HG03196 (cell line): ENCODE measurements around the gene PTCD2.
"Not testable (repeated sequence)": the region's sequence is repeated elsewhere in the genome, so short reads cannot be mapped to it uniquely, and the experiment has no call there.

Experiments
- ATAC-seq: cut with Tn5 transposase; IDR thresholded peaks from one replicate; pipeline ENCODE4 v1.9.1; 2021; ENCODE audit not compliant: unreplicated experiment

PTCD2 gene

DNA sequence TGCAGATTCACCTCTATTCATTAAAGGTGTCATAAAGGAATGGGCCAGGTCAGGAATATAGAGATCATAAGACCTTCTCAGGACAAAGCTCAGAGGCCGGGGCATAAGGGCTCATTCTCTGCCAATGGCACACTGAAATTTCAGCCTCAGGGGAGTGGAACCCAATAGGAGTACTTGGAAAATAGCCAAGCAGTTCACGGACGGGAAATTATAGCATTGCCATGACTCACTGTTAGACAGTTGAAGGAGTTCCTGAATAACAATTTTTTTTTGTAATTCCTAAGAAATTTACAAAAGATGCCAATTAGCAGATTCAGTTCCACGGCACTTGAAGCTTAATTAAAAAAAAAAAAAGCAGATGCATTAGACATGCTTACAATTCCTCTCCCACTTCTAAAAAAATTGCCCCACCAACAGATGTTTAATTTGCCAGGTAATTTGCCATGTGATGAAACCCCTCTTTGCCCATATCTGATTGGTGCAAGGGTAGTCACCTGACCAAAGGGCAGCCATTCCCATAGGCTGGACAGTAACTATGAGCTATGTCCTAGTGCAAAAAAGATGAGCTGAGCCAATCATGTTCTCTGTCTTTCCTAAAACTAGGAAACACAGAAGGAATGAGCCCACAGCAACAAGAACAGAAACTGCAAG is 58.6 kb downstream of the PTCD2 start:
- ATAC-seq = no peak

DNA sequence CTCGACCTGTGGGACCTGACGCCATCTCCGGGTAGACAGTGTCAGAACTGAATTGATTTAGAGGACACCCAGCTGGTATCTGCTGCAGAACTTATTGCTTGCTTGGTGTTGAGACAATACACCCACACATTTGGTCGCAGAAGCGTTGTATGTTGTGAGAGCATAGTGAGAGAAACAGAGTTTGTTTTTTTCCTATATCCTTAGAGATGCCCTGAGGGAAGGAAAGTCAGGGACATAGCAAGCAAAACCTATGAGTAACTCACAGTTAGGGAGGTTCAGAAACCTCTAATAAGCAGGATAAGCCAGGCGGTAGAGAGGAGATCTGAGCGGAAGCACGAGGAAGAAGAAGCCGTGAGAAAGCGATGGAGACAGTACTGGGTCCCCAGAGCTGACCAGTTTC is 59.8 kb downstream of the PTCD2 start:
- no peak for ATAC-seq

DNA sequence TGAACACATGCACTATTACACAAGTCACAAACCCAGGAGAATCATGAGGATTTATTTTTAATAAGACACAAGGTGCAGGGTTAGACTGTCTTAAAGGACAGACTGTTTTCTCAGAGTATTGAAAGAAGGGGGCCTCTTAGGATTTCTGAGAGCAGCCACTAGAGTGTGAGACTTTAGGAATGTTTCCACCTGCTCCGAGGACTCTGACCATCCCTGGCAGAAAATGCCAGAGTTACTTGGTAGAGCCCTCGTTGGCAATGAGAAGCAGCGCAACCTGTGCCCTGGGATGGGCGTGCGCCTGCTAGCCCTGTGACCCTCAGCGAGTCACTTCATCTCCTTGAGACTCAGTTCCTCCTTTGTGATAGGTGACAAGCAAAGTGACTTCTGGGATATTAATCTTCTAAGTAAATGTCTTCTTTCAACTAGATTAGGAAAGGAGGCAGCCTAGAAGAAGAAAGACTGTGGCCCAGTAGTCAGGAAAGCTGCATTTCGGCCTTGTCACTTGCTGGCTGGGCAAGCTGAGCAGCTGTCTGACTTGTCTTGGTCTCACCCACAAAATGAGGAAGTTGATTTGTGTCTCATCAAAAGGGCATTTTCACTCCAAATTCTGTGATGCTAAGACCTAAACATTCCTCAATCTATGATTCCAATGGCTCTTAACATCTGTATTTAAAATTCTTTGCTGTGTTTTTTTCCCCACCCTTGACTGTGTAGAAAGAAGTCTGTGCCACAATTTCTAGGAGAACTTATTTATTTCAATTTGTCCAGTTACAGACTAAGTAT is 60.5 kb downstream of the PTCD2 start:
- no peak for ATAC-seq

DNA sequence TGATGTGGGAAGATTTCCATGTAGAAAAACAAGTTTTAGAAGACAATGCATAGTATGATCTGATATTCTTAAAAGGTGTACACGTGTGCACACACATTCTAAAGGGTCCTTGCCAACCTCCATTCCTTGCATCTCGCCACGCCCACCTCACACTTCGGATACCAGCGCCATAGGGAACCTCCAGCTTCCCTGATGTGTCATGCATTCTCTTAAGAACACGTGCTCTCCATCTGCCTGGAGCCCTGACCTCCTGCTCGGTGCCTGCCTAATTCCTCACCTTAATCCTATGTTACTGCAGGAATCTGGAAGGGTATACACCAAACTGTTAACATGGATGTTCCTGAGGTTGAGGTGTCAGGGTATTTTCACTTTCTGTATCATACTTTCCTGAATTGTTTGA is 63.1 kb downstream of the PTCD2 start:
- ATAC-seq = no peak

DNA sequence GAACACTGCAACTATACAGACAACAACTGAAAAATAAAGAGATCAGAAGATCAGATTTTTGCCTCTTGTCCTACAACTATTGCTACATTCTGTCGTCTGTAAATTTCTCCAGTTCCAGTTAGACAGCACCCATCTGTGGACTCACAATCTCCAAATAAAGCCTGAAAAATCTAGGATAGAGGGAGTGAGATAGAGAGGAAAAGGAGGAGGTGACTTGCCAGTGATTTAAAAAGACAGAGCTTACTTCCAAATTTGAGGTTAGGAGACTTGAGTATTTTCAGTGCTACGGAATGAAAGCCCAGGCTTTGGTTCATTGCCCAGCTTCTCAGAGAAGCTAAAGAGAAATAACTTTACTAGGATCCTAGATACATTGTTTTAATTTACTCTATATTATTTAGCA is 63.6 kb downstream of the PTCD2 start:
- ATAC-seq = no peak

DNA sequence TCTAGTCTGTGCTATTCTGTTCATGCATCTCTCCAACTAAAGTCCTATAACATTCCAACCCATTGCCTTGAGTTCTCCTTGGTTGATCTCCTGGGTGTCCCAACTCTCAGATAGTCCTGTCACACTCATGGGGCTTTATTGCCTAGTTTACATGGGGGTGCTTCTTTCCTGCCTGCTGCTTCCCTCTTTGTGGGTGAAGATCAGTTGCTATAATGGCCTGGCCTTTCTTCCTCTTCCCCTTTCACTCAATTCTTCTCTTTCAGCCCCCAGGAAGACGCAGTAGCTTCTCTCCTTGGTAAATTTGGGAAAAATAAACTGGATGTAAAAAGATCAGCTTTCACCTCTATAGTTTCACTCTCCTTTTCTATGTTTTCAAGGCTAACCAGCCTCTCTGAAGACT is 66.5 kb downstream of the PTCD2 start:
- ATAC-seq = no peak

DNA sequence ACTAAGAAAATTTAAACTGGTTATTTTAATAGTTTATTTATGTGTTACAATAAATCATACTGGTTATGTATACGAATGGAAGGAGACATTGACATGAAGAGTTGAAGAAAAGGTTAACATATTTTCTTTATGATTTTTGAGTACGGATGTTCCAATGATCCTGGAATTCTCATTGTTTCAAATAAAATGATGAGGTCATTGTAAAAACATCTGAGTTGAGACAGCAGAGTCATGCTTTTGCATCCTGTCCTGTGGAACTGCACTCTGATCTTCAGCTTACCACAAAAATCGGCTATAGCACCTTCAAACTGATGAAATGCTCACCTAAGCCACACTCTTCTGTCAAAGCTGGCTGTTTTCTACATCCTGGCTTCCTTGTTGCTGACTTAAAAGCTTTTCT is 67.8 kb downstream of the PTCD2 start:
- no peak for ATAC-seq

DNA sequence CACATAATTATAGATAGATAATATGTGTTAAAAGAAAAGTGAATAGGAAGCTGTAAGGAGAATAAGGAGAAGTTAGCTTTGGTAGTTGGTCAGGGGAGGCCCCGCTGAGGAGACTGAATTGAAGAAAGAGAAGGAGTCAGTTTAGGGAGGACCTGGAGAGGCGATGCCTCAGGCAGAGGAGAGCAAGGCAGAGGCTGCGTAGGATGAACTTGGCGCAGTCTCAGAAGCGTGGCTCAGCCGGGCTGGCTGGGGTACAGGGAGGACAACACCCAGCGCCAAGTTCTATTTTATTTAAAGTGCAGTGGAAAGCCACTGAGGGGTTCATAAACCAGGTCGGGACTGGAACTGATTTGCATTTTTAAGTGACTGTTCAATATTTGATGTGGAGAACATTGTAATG is 68.5 kb downstream of the PTCD2 start:
- ATAC-seq = no peak

DNA sequence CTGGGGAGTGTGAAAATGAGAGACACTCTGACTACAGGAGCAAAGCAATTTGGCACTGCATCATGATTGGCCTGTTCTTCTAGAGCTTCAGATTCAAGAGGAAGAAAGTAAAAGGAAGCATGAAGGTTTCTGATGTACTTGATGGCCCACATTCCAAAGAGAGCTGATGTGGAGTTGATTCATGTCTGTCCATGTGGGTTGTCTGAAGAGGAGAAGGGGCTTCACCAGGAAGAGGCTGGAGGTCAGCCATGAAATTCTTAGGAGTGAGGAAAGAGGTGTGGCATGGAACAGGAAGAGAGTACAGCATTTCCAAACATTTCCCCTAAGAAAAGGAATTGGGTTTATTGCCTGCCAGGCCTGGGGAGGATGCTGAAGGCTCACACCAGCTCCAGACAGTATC is 70.7 kb downstream of the PTCD2 start:
- ATAC-seq = no peak

DNA sequence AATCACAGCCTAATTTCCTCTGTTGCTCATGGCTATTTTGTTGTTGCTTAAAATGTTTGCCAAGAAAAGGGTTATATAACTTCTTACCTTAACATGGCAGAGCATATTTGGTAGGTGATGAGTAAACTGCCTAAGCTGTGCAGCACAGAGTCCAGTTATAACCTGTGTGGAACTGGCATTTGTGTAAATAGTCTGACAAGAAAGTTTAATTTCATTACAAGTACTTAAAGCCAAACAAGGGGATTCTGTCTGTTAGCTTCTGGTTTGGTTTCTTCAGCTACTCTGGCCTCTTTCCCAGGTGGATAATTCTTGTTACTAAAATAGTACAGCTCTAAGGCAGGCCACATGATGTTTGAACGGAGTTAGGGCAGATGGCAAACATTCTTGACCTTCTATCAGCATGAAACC is 72.2 kb downstream of the PTCD2 start:
- no peak for ATAC-seq

DNA sequence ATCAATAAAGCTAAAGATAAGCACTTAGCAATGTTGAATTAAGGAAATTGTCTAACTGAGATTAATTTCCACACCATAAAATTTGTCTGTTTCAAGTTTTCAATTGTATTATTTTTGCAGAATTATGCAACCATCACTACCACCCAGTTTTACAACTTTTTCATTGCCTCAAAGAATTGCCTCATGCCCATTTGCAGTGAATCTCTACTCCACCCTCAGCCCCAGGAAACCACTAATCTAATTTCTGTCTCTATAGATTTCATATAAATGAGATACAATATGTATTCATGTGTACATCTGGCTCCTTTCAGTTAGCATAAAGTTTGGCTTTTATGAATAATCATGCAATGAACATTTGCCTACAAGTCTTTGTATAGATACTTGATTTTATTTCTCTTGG is 72.9 kb downstream of the PTCD2 start:
- ATAC-seq = no peak

DNA sequence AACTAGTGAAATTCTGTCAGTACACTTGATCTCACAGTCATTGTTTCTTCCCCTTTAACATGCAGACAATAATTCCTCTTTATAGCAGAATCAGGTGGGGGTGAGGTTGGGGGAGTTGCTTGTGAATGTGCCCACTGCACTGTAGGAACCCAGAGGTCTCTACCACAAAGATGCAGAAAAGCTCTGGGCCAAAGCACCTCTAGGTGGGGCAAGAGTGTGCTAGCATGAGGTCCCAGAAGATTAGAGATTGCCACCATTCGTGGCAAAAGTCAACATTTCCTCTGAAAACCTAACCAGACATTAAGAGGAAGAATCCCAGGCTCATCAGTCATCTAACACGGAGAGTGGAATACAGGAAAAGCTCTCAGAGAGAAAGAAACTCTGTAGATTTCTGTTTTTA is 74.5 kb downstream of the PTCD2 start:
- no peak for ATAC-seq

DNA sequence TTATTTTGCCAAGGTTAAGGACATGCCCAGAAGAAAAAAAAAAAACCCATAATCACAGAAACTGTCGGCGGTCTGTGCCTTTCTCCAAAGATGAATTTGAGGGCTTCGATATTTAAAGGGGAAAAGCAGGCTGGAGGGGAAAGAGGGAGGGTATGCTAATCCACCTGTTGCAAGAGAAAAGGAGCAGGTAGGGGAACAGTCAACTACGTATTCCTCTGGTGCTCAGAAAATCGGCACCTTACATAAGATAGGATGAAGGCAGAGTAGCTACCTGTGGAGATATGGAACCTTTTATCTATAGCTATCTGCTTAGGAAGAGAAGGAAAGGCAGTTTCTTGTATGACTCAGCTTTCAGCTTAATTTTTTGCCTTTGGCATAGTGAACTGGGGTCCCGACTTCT is 77.7 kb downstream of the PTCD2 start:
- ATAC-seq = no peak

DNA sequence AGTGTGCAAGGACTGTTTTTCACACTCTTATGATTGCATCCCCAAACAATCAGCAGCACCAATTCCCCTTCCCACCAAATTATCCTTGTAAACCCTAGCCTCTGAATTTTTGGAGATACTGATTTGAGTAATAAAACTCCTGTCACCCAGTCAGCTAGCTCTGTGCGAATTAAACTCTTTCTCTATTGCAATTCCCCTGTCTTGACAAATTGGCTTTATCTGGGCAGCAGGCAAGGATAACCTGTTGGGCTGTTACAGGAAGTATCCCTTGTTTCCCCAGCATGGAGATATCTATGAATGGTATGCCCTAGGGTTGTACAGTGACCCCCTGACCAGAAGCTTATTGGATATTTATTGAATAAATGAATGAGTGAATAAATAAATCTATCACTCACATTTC is 80.8 kb downstream of the PTCD2 start:
- ATAC-seq = no peak

DNA sequence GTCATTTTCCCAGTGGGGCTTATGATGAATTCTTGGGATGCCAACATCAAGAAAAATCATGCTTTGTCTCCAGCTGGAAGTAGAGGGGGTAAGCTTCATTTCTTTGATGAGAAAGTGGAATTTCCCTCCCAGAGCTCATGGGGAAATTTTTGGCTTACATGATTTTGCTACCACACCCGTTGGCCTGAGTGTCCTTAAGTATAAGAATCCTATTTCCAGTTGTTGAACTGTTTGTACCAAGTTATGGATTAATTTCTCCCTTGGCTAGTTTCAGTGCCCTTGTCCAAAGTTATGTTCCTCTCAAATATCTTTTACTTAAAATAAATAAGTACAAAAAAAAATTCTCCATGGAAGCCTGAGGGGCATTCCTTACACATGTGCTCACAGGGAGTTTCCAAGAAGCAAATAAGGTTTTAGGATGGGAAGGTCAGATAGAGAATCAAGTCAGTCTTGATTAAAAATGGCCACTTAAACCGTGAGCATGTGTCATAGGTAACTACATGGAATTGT is 82.3 kb downstream of the PTCD2 start:
- ATAC-seq = no peak

DNA sequence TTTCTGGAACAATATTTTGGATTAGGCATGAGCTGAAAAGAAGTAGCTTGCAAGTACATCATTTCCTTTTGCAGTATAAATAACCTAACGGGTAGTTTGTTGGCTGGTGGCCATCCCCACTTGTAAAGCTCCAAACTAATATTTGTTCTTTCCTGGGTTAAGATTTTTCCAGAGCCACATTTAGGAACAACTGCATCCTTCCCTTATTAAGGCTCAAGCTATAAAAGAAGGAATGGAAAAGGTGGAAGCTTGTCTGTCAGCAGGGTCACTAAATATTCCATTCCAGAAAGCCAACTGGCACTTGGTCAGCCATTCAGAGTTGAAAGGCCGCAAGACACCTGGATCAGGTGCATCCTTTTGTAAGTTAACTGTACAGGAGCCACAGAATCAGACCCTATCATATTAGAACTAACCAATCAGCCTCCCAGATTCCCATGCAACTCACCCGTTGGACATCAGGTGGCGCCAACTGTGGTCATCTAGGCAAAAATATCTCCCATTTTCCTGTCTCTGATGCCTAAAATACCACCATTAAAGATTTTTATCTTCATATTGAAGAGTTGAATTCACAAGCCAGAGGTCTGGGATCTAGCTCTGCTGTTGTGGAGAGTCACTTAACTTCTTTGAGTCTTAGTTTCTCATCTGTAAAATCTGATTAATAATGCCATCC is 82.9 kb downstream of the PTCD2 start:
- ATAC-seq = no peak

DNA sequence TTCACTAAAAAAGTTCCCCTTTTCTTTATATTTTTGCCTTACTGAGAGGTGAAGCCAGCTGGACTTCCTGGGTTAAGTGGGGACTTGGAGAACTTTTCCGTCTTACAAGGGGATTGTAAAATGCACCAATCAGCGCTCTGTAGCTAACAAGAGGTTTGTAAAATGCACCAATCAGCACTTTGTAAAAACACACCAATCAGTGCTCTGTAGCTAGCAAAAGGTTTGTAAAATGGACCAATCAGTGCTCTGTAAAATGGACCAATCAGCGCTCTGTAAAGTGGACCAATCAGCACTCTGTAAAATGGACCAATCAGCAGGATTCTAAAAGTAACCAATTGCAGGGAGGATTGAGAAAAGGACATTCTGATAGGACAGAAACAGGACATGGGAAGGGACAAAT is 84.6 kb downstream of the PTCD2 start:
- not testable (repeated sequence) for ATAC-seq

DNA sequence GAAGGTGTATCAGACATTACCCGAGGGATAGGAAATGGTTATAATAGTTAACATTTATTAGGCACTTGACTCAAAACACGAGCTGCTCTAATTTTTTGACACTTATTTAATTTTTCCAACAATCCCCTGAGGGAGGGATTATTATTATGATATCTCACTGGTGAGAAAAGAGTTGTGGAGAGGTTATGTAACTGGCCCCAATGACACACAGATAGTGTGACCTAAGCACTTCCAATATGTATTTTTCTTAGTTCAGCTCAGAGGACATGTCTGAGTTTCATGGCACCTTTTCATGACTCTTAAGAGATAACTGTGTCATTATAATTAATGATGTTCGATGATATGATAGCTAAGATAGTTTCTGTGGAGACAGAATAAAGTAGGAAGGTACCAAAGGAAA is 86.9 kb downstream of the PTCD2 start:
- no peak for ATAC-seq

DNA sequence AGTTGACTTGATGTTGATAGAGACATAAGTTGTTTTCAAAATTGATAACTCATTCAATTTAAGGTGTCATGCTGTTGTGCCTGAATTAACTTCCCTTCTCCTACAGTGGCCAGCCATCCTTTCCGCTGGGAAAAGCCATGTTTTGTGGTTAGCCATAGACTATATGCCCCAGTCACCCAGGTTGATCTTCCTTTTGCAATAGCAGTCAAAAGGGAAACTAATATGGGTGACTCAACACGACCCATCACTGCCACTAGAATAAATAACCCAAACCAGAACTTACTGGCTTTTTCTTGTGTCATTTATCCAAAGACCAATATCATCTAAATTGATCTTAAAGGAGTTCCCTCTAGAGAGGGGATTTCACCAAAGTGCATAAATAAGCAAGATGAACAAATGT is 87.4 kb downstream of the PTCD2 start:
- ATAC-seq = no peak

DNA sequence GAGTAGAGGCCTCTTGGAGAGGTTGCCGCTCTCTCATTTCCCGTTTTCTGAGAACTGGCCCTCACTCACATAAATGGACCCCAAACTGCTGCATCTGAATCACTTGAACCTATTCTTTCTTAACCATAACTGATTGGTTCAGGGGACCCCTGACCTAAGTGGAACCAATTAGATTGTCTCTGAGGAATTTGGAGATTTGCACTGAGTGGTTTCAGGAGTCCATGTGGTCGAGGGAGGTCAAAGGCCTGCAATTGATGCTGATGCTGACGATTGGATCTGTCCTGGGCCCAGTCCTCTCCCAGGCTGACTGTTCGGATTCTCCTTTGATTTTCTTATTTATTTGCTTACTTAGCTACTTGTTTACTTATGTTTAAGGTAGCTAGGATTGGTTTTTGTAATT is 88.0 kb downstream of the PTCD2 start:
- no peak for ATAC-seq

DNA sequence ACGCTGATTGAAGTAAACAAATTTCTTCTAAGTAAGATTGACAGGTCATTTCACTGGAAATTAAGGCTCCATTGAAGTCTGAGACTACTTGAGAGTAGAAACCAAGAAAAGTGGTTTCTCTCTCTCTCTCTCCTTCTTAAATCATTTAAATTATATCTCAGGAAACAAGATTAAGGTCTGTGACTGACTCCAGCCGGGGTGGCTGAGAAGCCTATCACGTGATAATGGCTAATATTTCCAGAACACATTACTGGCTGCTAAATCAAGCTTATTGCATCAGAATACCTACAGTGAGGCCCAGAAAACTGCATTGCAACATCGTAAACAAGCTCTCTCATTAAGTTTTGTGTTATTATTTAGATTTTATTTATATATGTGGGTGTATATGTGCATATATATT is 88.4 kb downstream of the PTCD2 start:
- ATAC-seq = no peak

DNA sequence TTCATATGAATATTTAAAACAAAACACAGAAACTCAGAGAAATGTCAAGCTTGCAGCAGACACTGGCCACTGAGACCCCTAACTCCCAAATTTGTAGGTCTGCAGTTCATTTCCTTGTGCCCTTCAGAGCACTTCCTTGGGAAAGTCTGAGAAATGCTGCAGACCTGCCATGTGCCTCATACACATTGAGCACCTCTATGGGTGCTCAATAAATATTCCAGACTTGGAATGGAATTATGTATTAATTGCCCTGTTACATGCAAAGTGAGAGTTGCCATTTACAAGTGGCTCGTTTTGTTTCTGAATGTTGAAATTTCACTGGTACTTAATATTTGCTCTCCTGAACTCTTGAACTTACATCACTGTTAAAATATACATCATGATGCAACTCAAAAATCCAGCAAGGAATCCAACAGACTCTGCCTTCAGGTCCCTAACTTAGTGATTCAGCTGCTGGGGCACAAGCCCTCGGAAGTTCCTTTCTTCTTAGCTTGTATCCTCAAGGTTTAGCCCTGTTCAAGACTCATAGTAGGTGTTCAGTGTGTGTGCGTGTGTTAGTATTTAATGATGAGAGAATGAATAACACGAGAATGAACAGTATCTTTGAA is 90.6 kb downstream of the PTCD2 start:
- no peak for ATAC-seq
